ENCODE data around the gene XKRX. TPM values are rescaled to one million over a fixed set of nuclear protein-coding genes. Genes with fewer than 3 reads are reported as not detected.

XKRX gene
- total and polyA plus RNA-seq, 2 experiments from 2014 or later, result 1.1 to 3.4 TPM

DNA sequence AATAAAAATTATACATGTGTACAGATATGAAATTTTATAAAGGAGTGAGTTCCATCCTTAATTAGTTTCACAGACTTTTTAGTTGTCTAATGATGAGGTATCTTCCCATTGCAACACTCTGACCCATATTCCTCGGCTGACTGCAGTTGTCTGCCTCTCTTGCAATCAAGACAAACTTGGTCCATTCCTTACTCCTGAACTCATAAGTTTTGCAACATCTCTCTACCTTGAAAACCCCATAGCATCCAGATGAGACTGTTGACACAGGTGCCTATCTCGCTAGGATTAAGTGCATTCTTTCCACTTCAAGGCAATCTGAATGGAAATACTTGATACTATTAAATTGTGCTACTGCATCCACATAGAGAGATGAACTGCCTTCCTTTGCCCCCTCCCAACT lies 2.3 kb downstream of the XKRX start:
- H3K4me1 ChIP-seq (ENCODE audit: low read depth), result no peaks in the 10 kb centered on the region
- no peak overlapping the region for H3K27ac ChIP-seq
- H3K9me3 ChIP-seq (ENCODE audit: low read depth), result no peaks in the 10 kb centered on the region
- H3K4me3 ChIP-seq, result no peak overlapping the region
- TF ChIP-seq, protein P1, sequence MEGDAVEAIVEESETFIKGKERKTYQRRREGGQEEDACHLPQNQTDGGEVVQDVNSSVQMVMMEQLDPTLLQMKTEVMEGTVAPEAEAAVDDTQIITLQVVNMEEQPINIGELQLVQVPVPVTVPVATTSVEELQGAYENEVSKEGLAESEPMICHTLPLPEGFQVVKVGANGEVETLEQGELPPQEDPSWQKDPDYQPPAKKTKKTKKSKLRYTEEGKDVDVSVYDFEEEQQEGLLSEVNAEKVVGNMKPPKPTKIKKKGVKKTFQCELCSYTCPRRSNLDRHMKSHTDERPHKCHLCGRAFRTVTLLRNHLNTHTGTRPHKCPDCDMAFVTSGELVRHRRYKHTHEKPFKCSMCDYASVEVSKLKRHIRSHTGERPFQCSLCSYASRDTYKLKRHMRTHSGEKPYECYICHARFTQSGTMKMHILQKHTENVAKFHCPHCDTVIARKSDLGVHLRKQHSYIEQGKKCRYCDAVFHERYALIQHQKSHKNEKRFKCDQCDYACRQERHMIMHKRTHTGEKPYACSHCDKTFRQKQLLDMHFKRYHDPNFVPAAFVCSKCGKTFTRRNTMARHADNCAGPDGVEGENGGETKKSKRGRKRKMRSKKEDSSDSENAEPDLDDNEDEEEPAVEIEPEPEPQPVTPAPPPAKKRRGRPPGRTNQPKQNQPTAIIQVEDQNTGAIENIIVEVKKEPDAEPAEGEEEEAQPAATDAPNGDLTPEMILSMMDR (IDR thresholded peaks at IDR 0.05; ENCODE audit: low read depth, low read length), result no peak
- H3K36me3 ChIP-seq, result no peaks in the 10 kb centered on the region
- DNase-seq (ENCODE audit: low read depth in 1 of 2, low spot score in 1 of 2), result no peak
- no peaks in the 10 kb centered on the region for H3K27me3 ChIP-seq

DNA sequence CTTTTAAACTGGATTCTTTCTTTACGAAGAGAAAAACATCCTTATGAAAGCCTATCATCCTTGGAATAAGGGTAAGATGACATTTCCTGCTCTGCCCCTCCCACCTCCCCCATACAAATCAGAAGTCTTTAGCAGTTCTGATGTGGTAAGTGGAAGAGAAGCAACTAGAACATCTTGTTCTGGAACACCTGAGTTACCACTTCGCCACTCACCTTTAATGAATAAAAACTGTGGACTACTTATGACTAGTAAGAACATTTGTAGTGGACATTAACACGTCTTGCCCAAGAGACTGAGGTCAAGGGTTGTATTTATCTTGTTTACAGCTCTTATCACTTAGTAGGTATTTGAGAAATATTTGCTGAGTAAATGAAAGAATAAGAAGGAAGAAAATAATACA lies 4.3 kb downstream of the XKRX start:
- DNase-seq (ENCODE audit: low read depth in 1 of 2, low spot score in 1 of 2), result no peak
- H3K27ac ChIP-seq, result no peak overlapping the region
- no peaks in the 10 kb centered on the region for H3K9me3 ChIP-seq (ENCODE audit: low read depth)
- no peaks in the 10 kb centered on the region for H3K36me3 ChIP-seq
- H3K4me3 ChIP-seq, result no peak overlapping the region
- no peaks in the 10 kb centered on the region for H3K27me3 ChIP-seq
- H3K4me1 ChIP-seq (ENCODE audit: low read depth), result no peaks in the 10 kb centered on the region
- TF ChIP-seq, protein P1 (IDR thresholded peaks at IDR 0.05; ENCODE audit: low read depth, low read length), result no peak

DNA sequence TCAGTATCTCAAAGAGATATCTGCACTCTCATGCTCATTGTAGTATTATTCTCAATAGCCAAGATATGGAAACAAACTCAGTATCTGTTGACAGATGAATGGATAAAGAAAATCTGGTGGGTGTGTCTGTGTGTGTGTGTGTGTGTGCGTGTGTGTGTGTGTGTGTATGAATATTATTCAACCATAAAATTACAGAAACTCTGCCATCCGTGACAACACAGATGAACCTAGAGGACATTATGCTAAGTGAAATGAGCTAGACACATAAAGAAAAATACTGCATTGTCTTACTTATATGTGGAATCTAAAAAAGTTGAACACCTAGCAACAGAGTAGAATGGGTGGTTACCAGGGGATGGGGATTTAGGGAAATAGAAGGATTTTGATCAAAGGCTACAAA lies 13.2 kb downstream of the XKRX start:
- TF ChIP-seq, protein P1 (IDR thresholded peaks at IDR 0.05; ENCODE audit: low read depth, low read length), result no peak
- DNase-seq (ENCODE audit: low read depth in 1 of 2, low spot score in 1 of 2), result no peak
- no peaks in the 10 kb centered on the region for H3K4me1 ChIP-seq (ENCODE audit: low read depth)
- no peaks in the 10 kb centered on the region for H3K27me3 ChIP-seq
- no peak overlapping the region for H3K4me3 ChIP-seq
- H3K9me3 ChIP-seq (ENCODE audit: low read depth), result no peaks in the 10 kb centered on the region
- no peaks in the 10 kb centered on the region for H3K36me3 ChIP-seq
- no peak overlapping the region for H3K27ac ChIP-seq

DNA sequence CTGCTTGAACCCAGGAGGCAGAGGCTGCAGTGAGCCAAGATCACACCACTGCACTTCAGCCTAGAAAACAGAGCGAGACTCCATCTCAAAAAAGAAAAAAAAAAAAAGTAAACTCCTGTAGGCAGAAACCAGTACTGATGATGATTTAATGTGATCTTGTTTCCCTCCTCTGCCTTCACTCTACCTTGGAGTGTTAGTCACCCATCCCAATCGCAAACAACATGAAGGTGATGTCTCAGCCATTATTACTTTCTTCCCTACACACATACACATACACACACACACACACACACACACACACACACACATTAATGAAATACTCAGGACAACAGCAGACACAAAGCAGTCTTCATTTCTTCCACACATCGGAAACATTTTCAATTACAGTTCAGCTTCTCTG lies 15.6 kb downstream of the XKRX start:
- Histone ChIP-seq H3K27ac (no peak overlapping the region), H3K4me1 (ENCODE audit: low read depth) (no peaks in the 10 kb centered on the region), H3K4me3 (no peak overlapping the region), H3K27me3 (no peaks in the 10 kb centered on the region), H3K36me3 (no peaks in the 10 kb centered on the region), H3K9me3 (ENCODE audit: low read depth) (no peaks in the 10 kb centered on the region)
- TF ChIP-seq, protein P1 (IDR thresholded peaks at IDR 0.05; ENCODE audit: low read depth, low read length), result no peak
- no peak for DNase-seq (ENCODE audit: low read depth in 1 of 2, low spot score in 1 of 2)

DNA sequence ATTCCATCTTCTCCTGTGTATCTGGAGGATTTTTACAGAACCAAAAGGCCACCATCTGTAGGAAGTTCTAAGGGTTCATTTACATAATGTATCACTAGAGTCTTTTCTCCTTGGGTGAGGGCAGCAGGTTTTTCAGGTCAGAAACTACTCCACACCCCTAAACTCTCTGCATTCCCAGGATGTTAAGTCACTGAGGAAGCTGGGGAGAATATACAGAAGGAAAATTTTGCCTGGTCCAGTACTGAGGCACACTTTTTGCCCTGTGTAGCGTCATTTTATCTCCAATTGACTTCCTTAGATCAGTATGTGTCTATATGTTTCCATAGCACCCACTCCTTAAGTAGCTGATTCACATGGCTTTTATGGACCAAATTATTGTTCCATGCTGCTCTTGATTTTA lies 17.0 kb downstream of the XKRX start:
- H3K9me3 ChIP-seq (ENCODE audit: low read depth), result no peaks in the 10 kb centered on the region
- TF ChIP-seq, protein P1 (IDR thresholded peaks at IDR 0.05; ENCODE audit: low read depth, low read length), result no peak
- DNase-seq (ENCODE audit: low read depth in 1 of 2, low spot score in 1 of 2), result no peak
- no peaks in the 10 kb centered on the region for H3K27me3 ChIP-seq
- H3K27ac ChIP-seq, result no peak overlapping the region
- H3K4me3 ChIP-seq, result no peak overlapping the region
- H3K4me1 ChIP-seq (ENCODE audit: low read depth), result no peaks in the 10 kb centered on the region
- H3K36me3 ChIP-seq, result no peaks in the 10 kb centered on the region

DNA sequence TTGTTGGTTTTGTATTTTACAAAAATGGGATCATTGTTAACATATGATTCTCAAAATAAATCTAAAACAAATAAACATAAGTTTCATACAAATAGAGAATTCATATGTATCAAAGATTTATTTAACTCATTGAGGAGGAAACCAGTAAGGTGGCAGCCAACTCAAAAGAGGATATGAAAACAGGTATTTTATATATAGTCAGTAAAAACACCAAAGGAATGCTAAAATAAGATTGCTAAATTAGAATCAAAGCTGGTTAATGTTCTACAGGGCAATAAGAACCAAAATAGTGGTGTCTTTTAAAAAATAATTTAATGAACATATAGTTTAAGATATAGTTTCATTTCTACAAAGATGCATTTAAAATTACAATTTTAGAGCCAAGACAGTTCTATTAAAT lies 23.1 kb downstream of the XKRX start:
- Histone ChIP-seq H3K4me3 (no peak overlapping the region), H3K27me3 (no peaks in the 10 kb centered on the region), H3K4me1 (ENCODE audit: low read depth) (no peaks in the 10 kb centered on the region), H3K9me3 (ENCODE audit: low read depth) (no peaks in the 10 kb centered on the region), H3K36me3 (no peaks in the 10 kb centered on the region), H3K27ac (no peak overlapping the region)
- DNase-seq (ENCODE audit: low read depth in 1 of 2, low spot score in 1 of 2), result no peak
- TF ChIP-seq, protein P1 (IDR thresholded peaks at IDR 0.05; ENCODE audit: low read depth, low read length), result no peak

Measured in cardiac muscle cell (in vitro differentiated cells and primary cell).